GM19455 (cell line): Measurements from ENCODE around the gene LDLRAD3.

Source experiments
- ATAC-seq: cut with Tn5 transposase; IDR thresholded peaks from one replicate; pipeline ENCODE4 v1.9.1; 2021; ENCODE audit not compliant: unreplicated experiment

Gene LDLRAD3

GRCh38 chr11:36264011-36264972 lies 320.4 kb downstream of the LDLRAD3 start:
- ATAC-seq = no peak

DNA sequence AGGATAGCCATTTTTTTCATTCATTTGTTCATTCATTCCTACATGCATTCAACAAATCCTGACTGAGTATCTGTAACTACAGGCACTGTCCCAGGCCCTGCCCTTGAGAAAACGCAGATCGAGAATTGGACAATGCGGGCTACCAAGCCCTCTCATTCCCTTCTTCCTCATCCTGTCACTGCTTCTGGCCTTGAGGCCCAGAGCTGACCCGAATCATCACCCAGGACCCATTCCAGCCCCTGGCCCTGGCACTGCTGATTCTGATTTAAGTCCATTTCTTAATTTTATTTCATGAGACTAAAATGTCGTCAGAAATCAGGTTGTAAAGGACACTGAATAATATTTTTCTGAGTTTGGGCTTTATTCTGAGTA lies 321.1 kb downstream of the LDLRAD3 start:
- ATAC-seq = no peak

DNA sequence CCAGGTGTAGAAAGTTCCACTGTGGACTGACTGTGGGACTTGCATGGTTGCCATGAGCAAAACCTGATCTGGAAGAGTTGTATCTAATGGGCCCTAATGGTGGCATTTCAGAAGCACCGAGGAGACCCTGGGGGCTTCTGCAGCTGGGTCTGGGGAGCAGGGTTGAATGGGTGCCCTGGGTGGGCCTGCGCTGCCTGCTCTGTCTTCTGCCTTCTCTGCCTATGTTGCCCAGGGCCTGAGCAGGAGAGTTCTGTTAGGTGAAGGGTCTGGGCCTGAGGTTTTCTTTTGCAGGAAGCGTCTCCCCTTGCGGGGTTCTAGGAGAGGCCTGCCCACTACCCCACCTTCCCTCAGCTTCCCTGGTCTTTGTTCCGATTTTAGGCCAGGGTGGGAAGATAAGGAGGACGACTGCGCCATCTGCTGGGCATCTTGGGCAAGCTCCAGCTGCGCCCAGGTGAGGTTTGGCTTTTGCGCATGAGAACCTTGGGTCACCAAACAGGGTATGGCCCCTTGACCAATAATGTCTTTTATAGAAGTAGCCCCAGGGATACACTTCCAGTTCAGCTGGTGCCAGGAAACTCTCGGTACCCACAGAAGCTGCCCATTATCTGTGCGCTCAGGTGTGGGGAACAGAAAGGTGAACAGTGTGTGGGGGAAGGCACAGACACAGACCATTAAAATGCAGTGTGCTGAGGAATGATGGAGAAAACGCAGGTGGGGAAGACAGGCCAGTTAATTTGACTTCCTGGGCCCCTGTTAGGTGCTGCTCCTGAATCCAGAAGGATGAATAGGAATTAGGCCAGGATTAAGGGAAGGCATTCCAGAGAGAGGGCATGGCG lies 322.1 kb downstream of the LDLRAD3 start:
- peak; percentile 61 for ATAC-seq

DNA sequence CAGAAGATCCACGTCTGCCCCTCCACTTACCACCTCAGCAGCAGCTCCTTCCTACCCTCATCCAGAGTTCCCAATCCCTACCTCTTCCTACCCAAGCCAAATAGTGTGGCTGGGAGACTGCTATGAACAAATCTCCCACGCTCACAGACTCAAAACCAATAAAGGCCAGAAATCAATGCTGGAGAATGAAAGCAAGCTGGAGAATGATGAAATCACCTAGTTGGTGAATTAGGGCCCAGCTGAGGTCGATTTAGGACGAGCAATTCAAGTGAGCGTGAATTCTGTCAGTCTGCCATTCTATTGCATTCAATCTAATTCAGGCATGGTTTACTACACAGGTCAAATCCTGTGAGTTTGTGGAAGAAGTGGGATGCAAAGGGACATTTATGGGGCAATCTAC lies 322.9 kb downstream of the LDLRAD3 start:
- no peak for ATAC-seq

- ATAC-seq = no peak
Measured at GRCh38 chr11:36268337-36268985, 324.6 kb downstream of the LDLRAD3 start.

- ATAC-seq = no peak
Measured at GRCh38 chr11:36270701-36271100, 326.8 kb downstream of the LDLRAD3 start.

GRCh38 chr11:36271794-36272407 lies 328.0 kb downstream of the LDLRAD3 start:
- no peak for ATAC-seq

DNA sequence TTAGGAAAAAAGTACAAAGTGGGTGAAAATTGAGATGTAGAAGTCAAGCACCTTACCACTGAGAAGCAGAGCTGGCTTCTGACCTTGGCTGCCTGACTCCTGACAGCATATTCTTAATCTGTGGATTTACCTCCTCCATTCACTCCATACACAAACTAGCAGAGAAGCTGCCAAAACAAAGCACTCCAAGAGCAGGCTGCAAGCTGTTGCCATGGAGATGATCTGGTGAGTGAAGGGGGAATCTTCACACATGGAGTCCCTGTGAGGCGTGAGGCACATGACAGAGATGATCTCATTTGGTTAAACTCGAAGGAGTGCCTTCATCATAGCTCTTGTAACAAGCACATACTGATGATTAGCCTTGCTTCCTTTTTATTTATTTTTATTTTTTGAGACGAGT lies 329.2 kb downstream of the LDLRAD3 start:
- ATAC-seq = no peak

DNA sequence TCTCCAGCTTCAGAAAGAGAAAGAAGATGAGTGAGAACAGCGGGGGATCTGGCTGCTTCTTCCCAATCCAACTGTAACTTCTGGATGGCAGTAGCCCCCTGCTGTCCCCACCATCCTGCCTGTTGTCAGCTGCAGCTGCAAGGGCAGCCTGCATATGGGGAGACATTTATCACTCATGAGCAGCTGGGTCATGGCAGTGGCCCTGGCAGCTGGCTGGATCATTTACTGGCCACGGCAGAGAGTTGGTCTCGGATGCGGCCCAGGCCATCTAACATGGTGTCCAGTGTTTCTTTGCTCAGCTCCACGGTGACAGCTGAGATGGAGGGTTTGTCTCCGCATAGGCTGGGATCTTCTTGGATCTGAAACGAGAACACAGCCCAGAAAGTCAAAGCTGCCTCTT lies 330.6 kb downstream of the LDLRAD3 start:
- no peak for ATAC-seq

DNA sequence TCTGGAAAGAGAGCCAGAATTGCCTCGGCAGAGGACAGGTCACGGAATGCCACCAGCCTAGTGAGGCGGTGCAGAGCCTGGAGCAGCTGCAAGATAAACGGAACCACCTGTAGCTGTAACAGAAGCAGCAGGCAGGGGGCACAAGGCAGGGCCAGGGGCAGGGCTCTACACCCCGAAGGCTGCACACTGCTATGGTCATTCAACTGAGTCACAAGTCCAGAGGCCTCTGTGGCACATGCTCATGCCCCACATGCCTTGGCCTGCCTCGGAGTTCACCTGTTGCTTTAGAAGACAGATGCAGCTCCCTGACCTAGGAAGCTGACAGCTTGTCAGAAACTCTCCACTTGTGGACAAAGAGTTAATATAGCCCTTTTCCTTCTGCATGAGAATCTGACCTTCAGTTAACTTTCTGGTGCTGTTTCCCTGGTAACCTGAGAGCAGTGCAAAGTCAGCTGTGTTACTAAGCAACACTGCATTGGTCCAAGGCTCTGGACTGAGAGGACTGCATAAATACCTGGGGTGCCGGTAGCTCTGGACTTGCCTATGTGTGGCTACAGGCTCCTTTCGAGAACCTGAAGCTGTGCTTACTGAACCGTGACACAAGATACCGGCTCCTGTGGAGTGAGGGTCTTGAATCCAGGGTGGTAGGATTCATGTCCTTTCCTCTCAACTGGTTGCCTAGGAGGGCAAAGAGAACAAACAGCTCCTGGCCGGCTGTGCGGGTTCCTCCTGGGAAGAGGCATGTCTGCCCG lies 334.8 kb downstream of the LDLRAD3 start:
- ATAC-seq = no peak

- ATAC-seq = no peak
Measured at GRCh38 chr11:36280531-36280930, 336.7 kb downstream of the LDLRAD3 start.
